H1 (cell line): ENCODE results near the gene KIF15. TPM values are rescaled to one million over a fixed set of nuclear protein-coding genes. Genes with fewer than 3 reads are reported as not detected.

ENCODE experiments used
- FOSL1 ChIP-seq: IDR thresholded peaks from 2 replicates; pipeline ENCODE4 v1.6.1; 2011; ENCODE audit warnings: mild to moderate bottlenecking, low read depth, low read length, moderate library complexity; ENCODE audit not compliant: insufficient read depth
- JUND ChIP-seq: IDR thresholded peaks from 2 replicates; pipeline ENCODE4 v1.6.1; 2011; ENCODE audit warnings: mild to moderate bottlenecking, improper control_type of control experiment, low read length
- SIN3A ChIP-seq, 2 experiments: IDR thresholded peaks in 1 of 2; conservative IDR thresholded peaks in 1 of 2; 2 replicates each; pipeline ENCODE4 v1.6.1; 2011 to 2012; ENCODE audit warnings: low read length in 2 of 2, improper control_type of control experiment in 1 of 2, low read depth in 1 of 2, mild to moderate bottlenecking in 1 of 2
- SUZ12 ChIP-seq: fragments of 200-600 bp; sonication (generic); IDR thresholded peaks from 2 replicates; pipeline ENCODE4 v1.6.1; 2012; ENCODE audit warnings: mild to moderate bottlenecking, inconsistent platforms, low read length, moderate library complexity, mixed read lengths
- polyA plus RNA-seq, 7 experiments: library from polyadenylated mRNA; depleted of rRNA in 3 of 7; stranded (reverse) in 5 of 7; unstranded in 2 of 7; fragments of >200 nt in 5 of 7; fragments of 200-250 nt in 2 of 7; gene quantifications; 1 replicate in 5 of 7; 2 replicates in 1 of 7; 4 replicates in 1 of 7; pipeline versions ENCODE4 v1.2.1 to v1.2.3, GENCODE V29; 2011 to 2013; ENCODE audit warnings: missing spikeins in 2 of 7, mixed read lengths in 2 of 7
- total RNA-seq: library from RNA; stranded (reverse); fragmentation: NEBNext Ultra II Directional; extraction: Animal tissue kit (Norgen Biotek cat#: 25700); gene quantifications from 2 replicates; pipeline ENCODE4 v1.2.1, GENCODE V29; 2021
- TF ChIP-seq, protein P1 (sequence below): IDR thresholded peaks from 2 replicates; pipeline ENCODE4 v1.6.1; 2012; ENCODE audit warnings: low read length, inconsistent platforms
- TF ChIP-seq, protein P2 (sequence below): IDR thresholded peaks from 2 replicates; pipeline ENCODE4 v1.6.1; 2012; ENCODE audit warnings: inconsistent platforms

Gene KIF15
- total and polyA plus RNA-seq, 2 of the 8 experiments (the other 6 are each of a cell fraction or from before 2014, with no cell fraction given) = 4.2 to 25.5 TPM

DNA sequence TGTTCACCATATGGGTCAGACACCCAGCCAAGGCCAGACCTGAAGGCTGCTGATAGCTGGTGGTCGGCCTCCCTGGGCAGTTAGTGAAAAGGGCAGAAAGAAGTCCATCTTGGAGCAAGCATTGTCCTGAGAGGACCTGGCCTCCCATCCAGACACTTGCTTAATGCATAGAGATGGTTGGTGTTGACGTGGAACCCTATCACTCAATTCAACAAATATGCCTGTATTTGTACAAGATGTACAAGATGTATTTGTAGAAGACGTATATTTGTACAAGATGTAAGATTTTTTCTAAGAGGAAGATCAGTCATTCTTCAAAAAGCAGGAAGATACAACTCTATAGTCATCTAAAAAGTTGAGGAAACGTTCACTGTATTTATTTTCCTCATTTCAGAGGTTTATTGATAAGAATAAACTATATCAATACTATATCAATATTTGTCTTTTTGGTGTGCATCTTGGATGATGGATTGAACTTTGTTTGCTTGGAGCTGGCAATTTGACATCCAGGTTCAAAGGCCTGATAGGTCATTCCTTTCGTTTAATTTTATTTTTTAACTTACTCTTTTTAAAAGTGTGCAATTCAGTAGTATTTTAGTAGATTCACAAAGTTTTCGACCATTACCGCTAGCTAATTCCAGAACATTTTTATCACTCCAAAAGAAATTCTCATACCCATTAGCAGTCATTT lies 106.0 kb downstream of the KIF15 start (continued):
- TF ChIP-seq SUZ12 (no peak), JUND (no peak), SIN3A (conservative IDR thresholded peaks at IDR 0.05 in 1 of 2, IDR thresholded peaks at IDR 0.05 in 1 of 2; ENCODE audit: low read depth in 1 of 2, low read length in 2 of 2) (no peak), FOSL1 (no peak)
- TF ChIP-seq, protein P1, sequence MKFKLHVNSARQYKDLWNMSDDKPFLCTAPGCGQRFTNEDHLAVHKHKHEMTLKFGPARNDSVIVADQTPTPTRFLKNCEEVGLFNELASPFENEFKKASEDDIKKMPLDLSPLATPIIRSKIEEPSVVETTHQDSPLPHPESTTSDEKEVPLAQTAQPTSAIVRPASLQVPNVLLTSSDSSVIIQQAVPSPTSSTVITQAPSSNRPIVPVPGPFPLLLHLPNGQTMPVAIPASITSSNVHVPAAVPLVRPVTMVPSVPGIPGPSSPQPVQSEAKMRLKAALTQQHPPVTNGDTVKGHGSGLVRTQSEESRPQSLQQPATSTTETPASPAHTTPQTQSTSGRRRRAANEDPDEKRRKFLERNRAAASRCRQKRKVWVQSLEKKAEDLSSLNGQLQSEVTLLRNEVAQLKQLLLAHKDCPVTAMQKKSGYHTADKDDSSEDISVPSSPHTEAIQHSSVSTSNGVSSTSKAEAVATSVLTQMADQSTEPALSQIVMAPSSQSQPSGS = no peak
- TF ChIP-seq, protein P2, sequence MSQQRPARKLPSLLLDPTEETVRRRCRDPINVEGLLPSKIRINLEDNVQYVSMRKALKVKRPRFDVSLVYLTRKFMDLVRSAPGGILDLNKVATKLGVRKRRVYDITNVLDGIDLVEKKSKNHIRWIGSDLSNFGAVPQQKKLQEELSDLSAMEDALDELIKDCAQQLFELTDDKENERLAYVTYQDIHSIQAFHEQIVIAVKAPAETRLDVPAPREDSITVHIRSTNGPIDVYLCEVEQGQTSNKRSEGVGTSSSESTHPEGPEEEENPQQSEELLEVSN = no peak
